ENCODE measurements around the gene COL27A1.

- no peak for TF ChIP-seq CTCF (IDR thresholded peaks at IDR 0.05; ENCODE audit: extremely low read depth in 1 of 2, insufficient read depth in 1 of 2, low read depth in 1 of 2, low read length in 2 of 2)
- TF ChIP-seq POLR2A (IDR thresholded peaks at IDR 0.05; ENCODE audit: low read depth, low read length): no peak
- TF ChIP-seq POLR2AphosphoS5 (IDR thresholded peaks at IDR 0.05; ENCODE audit: insufficient read depth, low read depth, low read length): no peak
- no peak for TF ChIP-seq EZH2 (IDR thresholded peaks at IDR 0.05; ENCODE audit: borderline replicate concordance, low read depth, low read length, severe bottlenecking)
These were observed 47.5 kb downstream of the COL27A1 start for GRCh38 chr9:114202849-114203248.

Data from endothelial cell of umbilical vein (primary cell).